HG02840 (cell line): ENCODE measurements around the gene NSG1.
"Not testable (repeated sequence)": the region's sequence is repeated elsewhere in the genome, so short reads cannot be mapped to it uniquely, and the experiment has no call there.

Experiments
- ATAC-seq: cut with Tn5 transposase; IDR thresholded peaks from one replicate; pipeline ENCODE4 v1.9.1; 2021; ENCODE audit warnings: mild to moderate bottlenecking, moderate library complexity, moderate number of reproducible peaks; ENCODE audit not compliant: unreplicated experiment, low FRiP score

NSG1 gene

DNA sequence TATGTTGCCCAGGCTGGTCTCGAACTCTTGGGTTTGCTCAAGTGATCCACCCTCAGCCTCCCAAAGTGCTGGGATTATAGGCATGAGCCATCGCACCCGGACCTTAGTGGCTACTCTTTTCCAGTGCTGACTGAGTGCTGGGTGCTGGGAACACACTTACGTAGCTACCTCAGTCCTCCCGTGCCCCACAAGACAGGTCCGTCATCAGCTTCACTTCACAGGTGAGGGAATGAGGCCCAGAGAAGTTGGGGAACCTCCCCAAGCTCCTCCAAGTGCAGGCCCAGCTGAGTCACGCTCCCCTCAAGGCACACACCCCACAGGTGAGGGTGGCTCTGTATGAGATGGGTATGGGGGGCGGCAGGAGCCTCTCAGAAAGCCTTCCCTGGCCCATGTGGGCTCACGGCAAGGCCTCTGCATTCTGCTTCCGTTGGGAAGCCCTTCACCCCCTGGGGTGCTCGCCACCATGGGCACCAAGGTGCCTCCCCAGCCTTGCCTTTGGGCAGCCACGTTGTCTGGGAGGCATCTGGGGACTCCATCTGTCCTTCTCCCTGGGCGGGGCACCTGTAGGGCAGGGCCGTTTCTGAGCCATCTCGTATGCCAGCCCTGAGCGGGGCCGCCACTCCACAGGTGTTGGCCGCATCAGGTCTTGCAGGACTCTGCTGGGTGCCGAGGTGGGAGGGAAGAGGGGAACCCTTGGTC, 28.4 kb downstream of the NSG1 start:
- no peak for ATAC-seq

- ATAC-seq = no peak
Observed at GRCh38 chr4:4415806-4416805, 29.2 kb downstream of the NSG1 start.

DNA sequence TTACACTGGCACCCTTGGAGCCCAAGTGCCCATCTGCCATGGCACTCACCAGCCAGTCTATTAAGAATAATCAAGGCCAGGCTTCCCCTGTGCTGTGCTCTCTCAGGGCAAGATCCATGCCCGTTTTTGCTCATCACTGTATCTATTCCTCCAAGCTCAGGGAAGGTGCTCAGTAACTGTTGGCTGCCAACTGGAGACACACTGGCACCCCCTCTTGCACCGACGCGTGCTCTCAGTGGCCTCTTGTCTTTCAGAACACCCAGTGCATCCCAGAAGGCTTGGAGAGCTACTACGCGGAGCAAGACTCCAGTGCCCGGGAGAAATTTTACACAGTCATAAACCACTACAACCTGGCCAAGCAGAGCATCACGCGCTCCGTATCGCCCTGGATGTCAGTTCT, 30.1 kb downstream of the NSG1 start:
- no peak for ATAC-seq

- no peak for ATAC-seq
Observed at GRCh38 chr4:4417886-4418285, 31.0 kb downstream of the NSG1 start.

- no peak for ATAC-seq
Observed at GRCh38 chr4:4418676-4419390, 31.9 kb downstream of the NSG1 start.

DNA sequence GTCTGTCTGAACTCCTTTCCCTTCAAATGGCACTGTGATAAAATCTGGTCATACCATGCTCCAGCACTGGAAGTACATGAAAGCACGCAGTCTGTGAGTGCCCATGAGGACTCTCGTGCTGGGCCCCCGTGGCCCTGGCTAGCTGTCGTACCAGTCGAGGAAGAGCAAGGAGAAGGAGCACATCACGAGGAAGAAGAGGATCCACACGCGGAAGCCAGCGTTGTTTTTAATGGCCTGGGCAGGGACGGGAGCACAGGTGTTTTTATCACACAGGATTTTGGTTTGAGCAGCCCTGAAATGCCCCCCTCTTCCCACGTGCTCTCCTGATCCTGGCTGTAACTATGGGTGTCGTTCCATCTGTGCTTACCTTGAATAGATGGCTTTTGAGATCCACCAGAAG, 33.0 kb downstream of the NSG1 start:
- ATAC-seq = no peak

GRCh38 chr4:4420421-4420820, 33.5 kb downstream of the NSG1 start:
- ATAC-seq = no peak

- no peak for ATAC-seq
Observed at GRCh38 chr4:4421356-4421755, 34.5 kb downstream of the NSG1 start.

DNA sequence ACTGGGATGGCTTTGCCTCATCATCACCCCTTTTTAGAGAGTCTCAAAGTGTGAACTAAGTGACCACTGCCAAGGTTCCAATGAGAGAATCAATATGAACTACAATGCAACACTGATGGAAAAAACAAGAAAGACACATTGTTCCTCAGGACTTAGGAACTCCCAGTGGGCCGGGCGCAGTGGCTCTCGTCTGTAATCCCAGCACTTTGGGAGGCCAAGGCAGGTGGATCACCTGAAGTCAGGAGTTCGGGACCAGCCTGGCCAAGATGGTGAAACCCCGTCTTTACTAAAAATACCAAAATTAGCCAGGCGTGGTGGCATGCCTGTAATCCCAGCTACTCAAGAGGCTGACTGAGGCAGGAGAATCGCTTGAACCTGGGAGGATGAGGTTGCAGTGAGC, 35.2 kb downstream of the NSG1 start:
- not testable (repeated sequence) for ATAC-seq

DNA sequence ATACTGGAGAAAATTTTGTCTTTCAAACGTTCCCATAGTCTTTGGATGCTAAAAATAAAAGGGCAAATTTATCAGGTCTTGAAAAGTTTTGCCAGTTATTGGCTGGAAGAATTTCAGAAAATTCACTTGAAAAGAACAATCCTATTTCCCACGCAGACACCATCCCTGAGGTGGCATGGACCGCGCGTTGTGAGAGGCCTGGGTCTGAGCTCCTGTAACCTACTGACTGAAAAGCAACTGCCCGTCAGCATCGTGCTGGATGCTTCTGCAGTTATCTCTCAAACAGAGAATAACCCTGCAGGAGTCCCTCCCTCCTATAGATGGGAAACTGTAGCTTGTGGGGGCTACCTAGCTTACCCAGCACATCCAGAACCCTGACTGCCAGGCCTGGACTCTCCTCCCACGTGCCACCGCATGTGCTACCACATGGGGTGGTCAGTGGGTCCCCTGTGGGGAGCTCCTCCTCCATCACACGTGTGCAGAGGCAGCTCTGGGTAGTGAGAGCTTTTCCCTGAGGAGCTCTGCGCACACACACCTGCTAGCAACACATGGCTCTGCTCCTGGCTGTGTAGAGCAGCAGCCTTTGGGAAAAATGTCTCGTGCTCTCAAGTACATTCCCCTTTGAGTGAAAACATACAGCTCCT, 36.1 kb downstream of the NSG1 start:
- no peak for ATAC-seq

DNA sequence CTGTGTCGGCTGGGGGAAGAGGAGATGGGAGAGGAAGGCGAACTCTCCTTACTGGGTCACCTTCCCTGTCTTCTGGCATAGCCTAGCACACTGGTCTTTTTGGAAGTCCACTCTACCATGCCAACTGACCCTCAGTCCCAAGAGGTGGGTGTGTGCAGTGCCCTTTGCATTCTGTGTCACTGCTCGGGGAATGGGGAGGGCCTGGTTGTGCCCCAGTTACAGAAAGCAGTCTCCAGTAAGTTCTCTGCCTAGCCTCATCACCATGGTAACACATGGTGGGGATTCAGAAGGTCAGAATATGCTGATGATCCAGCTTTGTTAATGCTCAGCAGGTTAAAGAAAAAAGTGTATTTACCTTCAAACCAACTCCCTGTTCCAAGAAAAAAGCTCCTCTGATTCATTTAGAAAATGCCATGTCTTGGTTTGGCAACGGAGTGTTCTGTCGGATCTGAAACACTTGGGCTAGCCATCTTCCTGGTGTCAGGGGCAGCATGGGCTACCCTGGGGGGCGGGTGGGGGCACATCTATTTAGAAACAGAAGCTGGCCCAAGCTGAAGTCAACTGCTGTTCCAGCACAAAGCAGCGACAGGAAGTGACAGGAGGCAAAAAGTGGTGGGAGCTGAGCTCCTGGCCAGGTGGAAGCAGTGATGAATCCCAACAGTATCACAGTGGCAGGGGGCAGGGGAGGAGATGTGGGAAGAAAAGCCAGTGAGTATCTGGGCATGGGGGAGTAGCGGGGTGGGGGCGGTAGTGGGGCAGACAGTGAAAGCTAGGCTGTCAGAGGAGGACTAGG, 37.0 kb downstream of the NSG1 start:
- no peak for ATAC-seq

DNA sequence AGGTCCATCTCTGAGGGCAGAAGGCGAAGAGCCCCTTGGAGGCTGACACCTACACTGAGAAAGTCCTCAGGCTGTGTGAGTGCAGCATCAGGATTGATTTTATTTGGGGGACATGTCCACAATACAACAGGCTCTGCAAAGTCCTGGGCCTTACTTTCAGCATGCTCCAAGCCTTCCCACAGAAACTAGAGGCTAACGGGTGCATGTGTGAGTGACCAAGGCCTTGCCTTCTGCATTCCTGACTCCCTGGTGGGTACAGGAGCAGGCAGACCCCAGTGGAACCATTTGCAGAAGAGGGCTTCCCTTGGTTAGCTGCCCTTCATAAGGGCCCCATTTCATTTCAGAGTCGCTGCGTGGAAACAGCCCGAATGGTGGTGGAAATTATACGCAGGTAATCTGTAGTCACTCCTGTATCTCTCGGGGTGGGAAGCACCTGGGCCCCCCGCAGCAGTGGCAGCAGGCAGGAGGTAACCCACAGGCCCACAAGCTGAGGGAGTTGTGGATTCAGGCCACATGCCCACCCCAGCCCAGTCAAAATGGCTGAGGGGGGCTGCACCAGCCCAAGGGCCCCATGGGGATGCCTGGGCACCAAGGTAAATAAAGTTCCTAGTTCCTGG, 37.7 kb downstream of the NSG1 start:
- ATAC-seq = no peak

GRCh38 chr4:4425119-4425690, 38.3 kb downstream of the NSG1 start:
- ATAC-seq = no peak

GRCh38 chr4:4425696-4426095, 38.8 kb downstream of the NSG1 start:
- no peak for ATAC-seq

GRCh38 chr4:4426511-4427120, 39.7 kb downstream of the NSG1 start:
- no peak for ATAC-seq

DNA sequence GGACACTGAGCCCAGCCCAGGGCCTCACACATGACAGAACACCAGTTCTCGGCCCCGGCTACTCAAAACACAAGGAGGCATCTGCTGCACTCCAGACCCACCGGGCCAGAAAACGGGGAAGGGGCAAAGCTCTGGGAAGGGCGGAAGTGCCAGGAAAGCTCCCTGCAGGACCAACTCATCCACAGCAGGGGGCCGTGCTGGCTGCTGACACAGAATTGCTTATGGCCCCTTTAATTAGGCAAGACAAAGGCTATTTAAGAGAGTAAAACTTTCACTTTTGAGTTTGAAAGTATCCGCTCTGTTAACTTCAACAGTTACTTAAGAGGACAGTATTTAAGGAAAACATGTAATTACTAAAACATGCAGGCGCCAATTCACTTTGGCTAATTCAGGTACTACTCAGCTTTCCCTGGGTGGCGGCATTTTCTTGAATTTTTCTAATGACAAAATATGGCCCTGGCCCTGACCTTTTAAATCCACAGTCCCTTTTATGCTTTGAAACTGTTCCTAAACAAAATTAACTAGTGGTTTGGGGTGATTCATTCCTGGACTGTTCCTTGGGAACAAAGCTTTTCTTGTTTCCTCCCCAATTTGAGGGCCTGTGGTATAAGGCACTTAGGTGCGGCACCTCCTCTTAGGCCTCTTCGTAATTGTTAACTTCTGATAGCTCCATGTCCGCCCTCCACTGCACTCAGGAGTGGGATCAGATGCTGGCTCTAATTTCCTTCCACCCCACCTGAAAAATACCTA, 40.4 kb downstream of the NSG1 start:
- ATAC-seq = no peak

GRCh38 chr4:4427886-4428285, 41.0 kb downstream of the NSG1 start:
- ATAC-seq = no peak
